Body of pancreas (tissue), 4 donors: ENCODE data around the gene PKNOX2.

ENCODE experiments used
- POLR2A ChIP-seq, 3 donors: fragments of 450-650 bp; IDR thresholded peaks; one replicate each; pipeline ENCODE4 v1.6.1; 2016; ENCODE audit warnings: antibody characterized with exemption in 3 of 3, mild to moderate bottlenecking in 2 of 3
- TF ChIP-seq, protein P1 (sequence below), 7 experiments: fragments of 450-650 bp in 4 of 7; fragments of 200-600 bp in 3 of 7; sonication (generic) in 3 of 7; IDR thresholded peaks; one replicate each; pipeline ENCODE4 v1.5.1; 2016 to 2019; ENCODE audit warnings: antibody characterized with exemption in 7 of 7

DNA sequence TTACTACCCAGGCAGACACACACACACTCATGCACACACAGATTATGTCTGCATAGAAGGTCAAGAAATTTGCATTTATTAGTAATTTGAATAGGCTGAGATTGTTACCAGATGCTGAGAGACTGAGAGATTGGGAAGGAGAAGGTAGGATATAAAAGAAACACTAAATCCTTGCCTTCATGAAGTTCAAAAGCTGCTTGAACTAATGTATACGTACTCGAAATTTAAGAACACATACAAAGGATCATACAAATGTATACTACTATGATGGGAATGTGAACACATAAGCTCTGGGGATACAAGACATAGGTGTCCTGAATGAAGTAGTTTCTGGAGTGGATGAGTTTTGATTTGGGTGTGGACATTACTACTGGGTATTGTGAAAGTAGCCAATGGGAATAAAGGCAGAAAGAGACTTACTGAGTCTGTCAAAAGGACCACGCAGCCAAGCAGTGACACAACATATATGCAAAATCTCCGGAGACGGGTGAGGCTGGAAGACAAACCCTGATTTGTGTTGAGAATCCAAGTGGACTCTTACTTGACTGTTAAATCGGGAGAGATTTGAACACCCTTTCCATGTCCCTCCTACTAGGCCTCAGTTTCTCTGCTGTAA lies 7.3 kb upstream of the PKNOX2 start:
- TF ChIP-seq, protein P1, sequence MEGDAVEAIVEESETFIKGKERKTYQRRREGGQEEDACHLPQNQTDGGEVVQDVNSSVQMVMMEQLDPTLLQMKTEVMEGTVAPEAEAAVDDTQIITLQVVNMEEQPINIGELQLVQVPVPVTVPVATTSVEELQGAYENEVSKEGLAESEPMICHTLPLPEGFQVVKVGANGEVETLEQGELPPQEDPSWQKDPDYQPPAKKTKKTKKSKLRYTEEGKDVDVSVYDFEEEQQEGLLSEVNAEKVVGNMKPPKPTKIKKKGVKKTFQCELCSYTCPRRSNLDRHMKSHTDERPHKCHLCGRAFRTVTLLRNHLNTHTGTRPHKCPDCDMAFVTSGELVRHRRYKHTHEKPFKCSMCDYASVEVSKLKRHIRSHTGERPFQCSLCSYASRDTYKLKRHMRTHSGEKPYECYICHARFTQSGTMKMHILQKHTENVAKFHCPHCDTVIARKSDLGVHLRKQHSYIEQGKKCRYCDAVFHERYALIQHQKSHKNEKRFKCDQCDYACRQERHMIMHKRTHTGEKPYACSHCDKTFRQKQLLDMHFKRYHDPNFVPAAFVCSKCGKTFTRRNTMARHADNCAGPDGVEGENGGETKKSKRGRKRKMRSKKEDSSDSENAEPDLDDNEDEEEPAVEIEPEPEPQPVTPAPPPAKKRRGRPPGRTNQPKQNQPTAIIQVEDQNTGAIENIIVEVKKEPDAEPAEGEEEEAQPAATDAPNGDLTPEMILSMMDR (IDR thresholded peaks at IDR 0.05), result no peak
- no peak for TF ChIP-seq POLR2A (IDR thresholded peaks at IDR 0.05)
